GM18870 (cell line): ENCODE data around the gene LCN9.
"Not testable (repeated sequence)": the region's sequence is repeated elsewhere in the genome, so short reads cannot be mapped to it uniquely, and the experiment has no call there.

ENCODE experiments used
- ATAC-seq: cut with Tn5 transposase; IDR thresholded peaks from one replicate; pipeline ENCODE4 v1.9.1; 2021; ENCODE audit warnings: moderate library complexity; ENCODE audit not compliant: unreplicated experiment

LCN9 gene, protein sequence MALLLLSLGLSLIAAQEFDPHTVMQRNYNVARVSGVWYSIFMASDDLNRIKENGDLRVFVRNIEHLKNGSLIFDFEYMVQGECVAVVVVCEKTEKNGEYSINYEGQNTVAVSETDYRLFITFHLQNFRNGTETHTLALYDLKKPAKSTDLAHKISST

GRCh38 chr9:135662758-135663450, at the start of gene LCN9:
Gene LCN9, plus strand, starts transcription at chr9:135663309. Its CDS starts 13 bp downstream, at chr9:135663322.
- ATAC-seq = no peak

DNA sequence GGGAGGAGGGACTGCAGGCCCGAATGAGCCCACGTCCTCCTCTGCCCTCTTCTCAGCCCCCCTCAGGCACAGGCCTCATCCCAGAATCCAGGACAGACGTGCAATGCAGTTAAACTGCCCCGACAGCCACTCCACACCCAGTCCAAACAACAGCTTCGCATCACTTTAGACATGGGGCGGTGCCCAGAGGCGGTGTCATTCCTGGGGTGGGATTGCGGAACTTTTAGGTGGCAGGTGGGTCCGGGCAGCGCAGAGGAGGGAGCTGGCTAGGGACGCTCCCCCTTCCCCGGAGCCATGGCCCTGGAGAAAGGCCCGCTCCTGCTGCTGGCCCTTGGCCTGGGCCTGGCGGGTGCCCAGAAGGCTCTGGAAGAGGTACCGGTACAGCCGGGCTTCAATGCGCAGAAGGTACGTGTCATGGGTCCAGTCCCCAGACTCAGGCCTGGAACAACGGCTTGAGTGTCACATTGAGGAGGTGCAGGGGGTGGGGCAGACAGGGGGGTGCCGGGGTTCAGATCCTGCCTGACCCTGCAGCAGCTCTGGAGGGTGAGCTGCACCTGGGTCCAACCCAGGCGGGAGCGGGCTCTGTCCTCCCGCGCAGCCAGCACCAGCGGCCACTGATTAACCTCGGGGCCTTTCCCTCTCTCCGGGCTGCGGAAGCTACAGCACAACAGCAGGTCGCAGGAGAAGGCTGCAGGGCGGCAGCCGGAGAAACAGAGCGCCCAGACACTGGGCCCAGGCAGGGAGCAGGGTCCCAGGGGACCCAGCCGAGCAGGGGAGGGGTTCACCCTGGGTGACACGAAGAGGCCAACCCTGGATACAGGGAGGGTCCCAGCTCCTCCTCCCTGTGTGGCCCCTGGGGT, 48.9 kb upstream of the LCN9 start:
- no peak for ATAC-seq

- no peak for ATAC-seq
These were observed 48.1 kb upstream of the LCN9 start for GRCh38 chr9:135614821-135615665.

- ATAC-seq = no peak
These were observed 47.2 kb upstream of the LCN9 start for GRCh38 chr9:135615666-135616618.

- ATAC-seq = no peak
These were observed 46.2 kb upstream of the LCN9 start for GRCh38 chr9:135616619-135617537.

GRCh38 chr9:135617538-135617900, 45.6 kb upstream of the LCN9 start:
- no peak for ATAC-seq

- no peak for ATAC-seq
These were observed 45.1 kb upstream of the LCN9 start for GRCh38 chr9:135617991-135618411.

GRCh38 chr9:135618866-135619598, 44.1 kb upstream of the LCN9 start:
- no peak for ATAC-seq

GRCh38 chr9:135619599-135619886, 43.6 kb upstream of the LCN9 start:
- no peak for ATAC-seq

- no peak for ATAC-seq
These were observed 42.6 kb upstream of the LCN9 start for GRCh38 chr9:135620558-135620957.

DNA sequence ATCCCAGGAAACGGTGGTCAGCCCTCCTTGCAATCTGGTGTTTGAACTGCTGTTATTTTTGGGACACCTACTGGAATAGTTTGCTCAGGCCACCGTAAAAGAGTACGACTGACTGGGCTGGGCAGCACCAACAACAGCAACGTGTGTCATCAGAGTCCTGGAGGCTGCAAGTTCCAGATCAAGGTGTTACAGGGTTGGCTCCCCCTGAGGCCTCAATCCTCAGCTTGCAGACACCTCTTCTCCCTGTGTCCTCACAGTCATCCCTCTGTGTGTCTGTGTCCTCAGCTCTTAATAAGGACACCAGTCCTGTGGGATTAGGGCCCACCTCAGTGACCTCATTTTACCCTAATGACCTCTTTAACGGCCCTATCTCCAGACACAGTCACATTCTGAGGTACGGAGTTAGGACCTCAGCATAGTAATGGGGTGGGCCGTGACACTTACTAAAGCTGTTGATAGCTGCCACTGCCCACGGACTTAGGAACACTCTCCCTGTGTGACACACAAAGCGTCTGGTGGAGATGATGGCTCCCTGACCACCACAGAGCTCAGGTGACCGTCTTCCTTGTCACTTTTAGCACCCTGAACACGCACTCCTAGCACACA, 40.6 kb upstream of the LCN9 start:
- no peak for ATAC-seq

- no peak for ATAC-seq
These were observed 38.8 kb upstream of the LCN9 start for GRCh38 chr9:135624282-135624681.

- no peak for ATAC-seq
These were observed 30.3 kb upstream of the LCN9 start for GRCh38 chr9:135632841-135633240.

- not testable (repeated sequence) for ATAC-seq
These were observed 26.1 kb upstream of the LCN9 start for GRCh38 chr9:135636930-135637530.

- no peak for ATAC-seq
These were observed 23.9 kb upstream of the LCN9 start, which contains the start of gene GLT6D1 for GRCh38 chr9:135639196-135639595. Gene GLT6D1, minus strand, starts transcription at chr9:135639540. Its CDS starts 353 bp downstream, at chr9:135639187.

DNA sequence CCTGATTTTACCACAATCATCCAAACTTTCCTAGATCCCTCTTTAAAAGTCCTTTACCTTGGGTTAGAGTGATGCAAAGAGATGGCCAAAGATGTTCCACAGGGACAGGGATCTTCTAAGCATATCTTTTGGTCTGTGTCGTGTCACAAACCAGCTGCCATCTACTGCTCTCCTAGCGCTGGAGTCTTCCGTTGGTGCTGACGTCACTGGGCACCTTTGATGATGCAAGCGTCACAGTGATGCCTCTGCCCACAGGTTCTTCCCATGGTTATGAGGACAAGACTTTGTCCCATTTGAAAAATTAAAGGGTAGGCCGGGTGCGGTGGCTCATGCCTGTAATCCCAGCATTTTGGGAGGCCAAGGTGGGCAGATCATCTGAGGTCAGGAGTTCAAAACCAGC, 22.1 kb upstream of the LCN9 start:
- ATAC-seq = no peak

- no peak for ATAC-seq
These were observed 21.4 kb upstream of the LCN9 start for GRCh38 chr9:135641745-135642144.
